ENCODE data around the gene SORCS2.

GRCh38 chr4:7389101-7389701 is 196.9 kb downstream of the SORCS2 start:
- TF ChIP-seq CTCF (IDR thresholded peaks at IDR 0.05) (no peak), EP300 (IDR thresholded peaks at IDR 0.05; ENCODE audit: low read depth) (no peak)
